Measurements from ENCODE around the gene ENPP7. TPM values are rescaled to one million over a fixed set of nuclear protein-coding genes. Genes with fewer than 3 reads are reported as not detected.

ENPP7 gene
- total RNA-seq, 2 donors from 2014 or later: not detected

DNA sequence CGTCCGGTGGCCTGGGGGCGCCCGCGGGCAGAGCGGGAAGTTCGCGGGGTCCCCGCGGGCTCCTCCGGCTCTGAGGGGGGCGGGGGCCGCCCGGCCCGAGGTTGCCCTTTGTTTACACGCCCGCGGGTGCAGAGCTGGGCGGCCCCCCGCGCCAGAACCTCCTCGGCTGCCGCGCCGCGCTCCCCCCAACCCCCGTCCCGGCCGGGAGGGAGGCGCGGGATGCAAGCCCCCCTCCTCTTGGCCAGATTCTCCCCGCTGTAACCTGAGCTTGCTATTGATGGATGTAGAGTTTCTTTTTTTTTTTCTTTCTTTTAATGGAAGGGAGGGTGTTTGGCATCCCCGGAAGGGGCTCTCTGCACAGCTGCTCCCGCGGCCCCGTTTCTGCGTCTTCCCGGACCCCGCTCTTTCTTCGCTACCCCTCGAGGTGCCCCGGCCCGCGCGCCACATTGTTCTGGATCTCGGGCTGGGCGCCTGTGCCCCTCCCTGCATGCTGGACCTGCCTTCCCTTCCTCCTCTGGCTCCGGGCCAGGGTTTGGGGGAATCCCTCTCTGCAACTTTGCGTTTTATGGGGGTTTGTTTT is 47.9 kb downstream of the ENPP7 start:
- Histone ChIP-seq H3K9me3 (no peaks in the 10 kb centered on the region), H3K4me1 (ENCODE audit: control insufficient read depth in 1 of 2, low read depth in 2 of 2) (peaks cover 7 to 14% of the 10 kb centered on the region in 2 donors), H3K4me3 (peak overlapping the region; percentile 71), H3K36me3 (no peaks in the 10 kb centered on the region), H3K27me3 (replicated peaks; ENCODE audit: insufficient read depth) (peaks cover 15% of the 10 kb centered on the region), H3K27ac (no peak overlapping the region)
- ATAC-seq (ENCODE audit: insufficient number of reproducible peaks, low FRiP score, low read depth) (no peak), DNase-seq (ENCODE audit: low spot score) (no peak)
- TF ChIP-seq, protein P1, sequence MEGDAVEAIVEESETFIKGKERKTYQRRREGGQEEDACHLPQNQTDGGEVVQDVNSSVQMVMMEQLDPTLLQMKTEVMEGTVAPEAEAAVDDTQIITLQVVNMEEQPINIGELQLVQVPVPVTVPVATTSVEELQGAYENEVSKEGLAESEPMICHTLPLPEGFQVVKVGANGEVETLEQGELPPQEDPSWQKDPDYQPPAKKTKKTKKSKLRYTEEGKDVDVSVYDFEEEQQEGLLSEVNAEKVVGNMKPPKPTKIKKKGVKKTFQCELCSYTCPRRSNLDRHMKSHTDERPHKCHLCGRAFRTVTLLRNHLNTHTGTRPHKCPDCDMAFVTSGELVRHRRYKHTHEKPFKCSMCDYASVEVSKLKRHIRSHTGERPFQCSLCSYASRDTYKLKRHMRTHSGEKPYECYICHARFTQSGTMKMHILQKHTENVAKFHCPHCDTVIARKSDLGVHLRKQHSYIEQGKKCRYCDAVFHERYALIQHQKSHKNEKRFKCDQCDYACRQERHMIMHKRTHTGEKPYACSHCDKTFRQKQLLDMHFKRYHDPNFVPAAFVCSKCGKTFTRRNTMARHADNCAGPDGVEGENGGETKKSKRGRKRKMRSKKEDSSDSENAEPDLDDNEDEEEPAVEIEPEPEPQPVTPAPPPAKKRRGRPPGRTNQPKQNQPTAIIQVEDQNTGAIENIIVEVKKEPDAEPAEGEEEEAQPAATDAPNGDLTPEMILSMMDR (IDR thresholded peaks at IDR 0.05): no peak

DNA sequence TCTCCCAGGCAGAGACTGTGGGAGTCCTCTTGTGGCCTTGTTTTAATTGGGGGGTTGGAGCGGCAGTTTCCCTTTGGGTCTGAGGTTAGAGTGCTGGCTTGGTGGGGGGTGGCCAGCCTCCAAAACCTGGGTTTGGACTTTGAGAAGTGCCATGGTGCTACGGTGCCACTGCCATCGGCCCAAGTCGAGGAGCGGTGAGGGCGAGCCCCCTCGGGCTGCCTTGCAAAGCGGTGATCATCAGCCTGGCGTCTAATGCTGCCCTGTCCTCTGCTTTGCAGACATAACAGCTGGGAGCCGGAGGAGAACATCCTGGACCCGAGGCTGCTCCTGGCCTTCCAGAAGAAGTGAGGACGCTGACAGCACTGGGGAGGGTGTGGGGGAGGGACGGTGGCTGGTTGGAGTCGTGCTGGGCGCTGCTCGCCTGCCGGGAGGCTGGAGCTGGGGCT is 48.4 kb downstream of the ENPP7 start:
- no peak for ATAC-seq (ENCODE audit: insufficient number of reproducible peaks, low FRiP score, low read depth)
- Histone ChIP-seq H3K27me3 (replicated peaks; ENCODE audit: insufficient read depth) (peaks cover 15% of the 10 kb centered on the region), H3K4me1 (ENCODE audit: control insufficient read depth in 1 of 2, low read depth in 2 of 2) (peaks cover 7 to 14% of the 10 kb centered on the region in 2 donors), H3K9me3 (no peaks in the 10 kb centered on the region), H3K36me3 (no peaks in the 10 kb centered on the region), H3K4me3 (peak overlapping the region; percentile 71), H3K27ac (no peak overlapping the region)
- TF ChIP-seq, protein P1 (IDR thresholded peaks at IDR 0.05): no peak
- no peak for DNase-seq (ENCODE audit: low spot score)

DNA sequence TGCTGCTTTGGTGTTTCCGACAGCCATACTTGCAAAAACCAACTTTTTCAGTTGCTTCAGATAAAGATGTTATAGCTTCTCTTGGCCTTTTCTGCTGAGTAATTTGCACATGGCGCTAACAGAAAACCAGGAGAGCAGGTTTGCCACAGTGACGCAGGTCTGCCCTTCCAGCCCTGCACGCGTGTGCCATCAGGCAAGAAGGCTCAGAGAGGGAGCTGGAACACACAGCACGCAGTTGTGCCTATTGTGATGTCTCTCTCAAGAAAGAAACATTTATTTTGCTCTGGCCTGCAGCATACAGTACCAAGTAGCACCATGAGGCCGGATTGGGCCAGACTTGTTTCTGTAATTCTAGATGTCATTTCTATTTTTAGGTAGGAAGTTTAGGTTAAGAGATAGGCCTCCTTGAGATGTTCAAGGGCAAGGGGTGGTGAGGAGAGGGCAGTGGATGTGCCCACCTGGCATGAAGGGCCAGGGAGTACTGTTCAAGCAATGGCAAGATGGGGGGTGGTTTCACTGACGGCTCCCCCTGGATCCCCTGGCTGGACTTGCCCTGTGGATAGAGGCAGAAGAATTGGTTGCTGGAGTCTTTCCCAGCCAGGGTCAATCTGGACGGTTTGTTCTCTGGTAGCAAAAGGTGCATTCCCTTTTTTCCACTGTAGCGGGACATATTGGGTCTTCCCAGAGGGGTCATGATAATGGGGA is 49.1 kb downstream of the ENPP7 start:
- no peak overlapping the region for H3K4me3 ChIP-seq
- DNase-seq (ENCODE audit: low spot score) (no peak), ATAC-seq (ENCODE audit: insufficient number of reproducible peaks, low FRiP score, low read depth) (no peak)
- H3K27ac ChIP-seq: no peak overlapping the region
- H3K27me3 ChIP-seq (replicated peaks; ENCODE audit: insufficient read depth): peaks cover 15% of the 10 kb centered on the region
- H3K36me3 ChIP-seq: no peaks in the 10 kb centered on the region
- no peaks in the 10 kb centered on the region for H3K9me3 ChIP-seq
- H3K4me1 ChIP-seq (ENCODE audit: control insufficient read depth in 1 of 2, low read depth in 2 of 2): peaks cover 7 to 14% of the 10 kb centered on the region in 2 donors
- TF ChIP-seq, protein P1 (IDR thresholded peaks at IDR 0.05): no peak

DNA sequence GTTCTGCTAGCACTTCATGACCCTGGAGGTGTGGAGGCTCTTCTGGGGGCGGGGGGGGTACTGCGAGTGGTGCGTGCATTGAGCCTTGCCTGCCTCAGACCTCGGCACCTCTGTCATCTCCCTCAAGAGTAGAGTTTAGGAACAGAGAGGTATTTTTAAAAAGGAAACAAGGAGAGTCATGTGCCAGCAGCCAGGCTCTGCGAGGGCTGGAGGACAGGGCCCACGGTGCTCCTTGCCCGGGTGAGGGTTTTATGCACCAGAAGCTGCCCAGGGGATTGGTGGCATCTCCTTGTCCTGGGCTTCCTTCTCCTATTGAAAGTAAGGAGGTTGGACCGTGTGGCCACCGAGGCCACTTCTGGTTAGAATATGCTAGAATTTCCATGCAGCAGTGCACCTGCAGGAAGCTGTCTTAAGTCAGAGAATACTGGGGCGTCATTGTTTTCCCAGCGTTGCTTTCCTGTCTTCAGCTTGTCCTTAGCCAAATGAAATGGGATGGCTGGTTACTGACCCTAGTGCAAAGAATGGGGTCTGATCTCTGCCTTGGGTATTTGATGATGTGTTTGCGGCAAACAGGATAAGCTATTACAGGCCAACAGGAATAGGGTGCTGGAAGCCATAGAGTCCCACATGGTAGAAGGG is 50.4 kb downstream of the ENPP7 start:
- TF ChIP-seq, protein P1 (IDR thresholded peaks at IDR 0.05): no peak
- Histone ChIP-seq H3K4me1 (ENCODE audit: control insufficient read depth in 1 of 2, low read depth in 2 of 2) (peaks cover 7 to 14% of the 10 kb centered on the region in 2 donors), H3K36me3 (no peaks in the 10 kb centered on the region), H3K27me3 (replicated peaks; ENCODE audit: insufficient read depth) (peaks cover 15% of the 10 kb centered on the region), H3K9me3 (no peaks in the 10 kb centered on the region), H3K4me3 (no peak overlapping the region), H3K27ac (no peak overlapping the region)
- ATAC-seq (ENCODE audit: insufficient number of reproducible peaks, low FRiP score, low read depth): no peak
- no peak for DNase-seq (ENCODE audit: low spot score)

Data from thoracic aorta (tissue), 2 donors.